ENCODE data around the gene PHF2.

Gene PHF2

DNA sequence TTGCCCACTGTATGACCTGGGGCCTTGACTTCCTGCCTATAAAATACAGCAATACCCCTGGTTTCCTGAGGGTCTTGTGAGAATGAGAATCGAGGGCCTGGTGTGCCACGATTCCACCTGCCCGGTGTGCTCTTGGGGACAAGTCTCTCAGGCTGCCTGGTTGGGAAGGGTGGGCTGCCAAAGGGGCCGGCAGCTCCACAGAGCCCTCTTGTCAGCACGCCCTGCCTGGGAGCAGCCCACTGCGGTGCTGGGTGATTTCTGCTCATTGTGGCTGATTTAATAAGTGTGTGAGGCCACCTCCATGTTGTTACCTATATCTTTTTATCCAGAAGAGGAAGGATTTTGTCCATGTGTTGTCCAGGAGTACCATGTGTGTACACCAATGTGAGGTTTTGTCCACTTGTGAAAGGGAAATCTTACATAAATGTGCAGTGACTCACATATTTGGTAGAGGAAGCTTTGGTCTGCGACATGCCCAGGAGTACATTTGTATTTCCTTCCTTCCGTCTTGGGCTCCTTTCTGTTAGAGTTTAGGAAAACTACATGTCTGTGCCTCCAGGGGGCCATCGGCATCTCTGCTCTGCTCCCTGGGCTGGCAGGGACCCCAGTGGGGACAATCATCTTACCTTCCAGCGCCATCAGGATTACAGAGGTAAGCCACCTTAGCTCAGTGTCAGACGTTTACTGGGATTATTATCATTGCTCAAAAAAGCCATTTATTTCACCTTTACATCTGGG lies 108.6 kb downstream of the PHF2 start:
- Mint-ChIP-seq H3K9me3 (no peaks in the 10 kb centered on the region), H3K36me3 (no peaks in the 10 kb centered on the region)

DNA sequence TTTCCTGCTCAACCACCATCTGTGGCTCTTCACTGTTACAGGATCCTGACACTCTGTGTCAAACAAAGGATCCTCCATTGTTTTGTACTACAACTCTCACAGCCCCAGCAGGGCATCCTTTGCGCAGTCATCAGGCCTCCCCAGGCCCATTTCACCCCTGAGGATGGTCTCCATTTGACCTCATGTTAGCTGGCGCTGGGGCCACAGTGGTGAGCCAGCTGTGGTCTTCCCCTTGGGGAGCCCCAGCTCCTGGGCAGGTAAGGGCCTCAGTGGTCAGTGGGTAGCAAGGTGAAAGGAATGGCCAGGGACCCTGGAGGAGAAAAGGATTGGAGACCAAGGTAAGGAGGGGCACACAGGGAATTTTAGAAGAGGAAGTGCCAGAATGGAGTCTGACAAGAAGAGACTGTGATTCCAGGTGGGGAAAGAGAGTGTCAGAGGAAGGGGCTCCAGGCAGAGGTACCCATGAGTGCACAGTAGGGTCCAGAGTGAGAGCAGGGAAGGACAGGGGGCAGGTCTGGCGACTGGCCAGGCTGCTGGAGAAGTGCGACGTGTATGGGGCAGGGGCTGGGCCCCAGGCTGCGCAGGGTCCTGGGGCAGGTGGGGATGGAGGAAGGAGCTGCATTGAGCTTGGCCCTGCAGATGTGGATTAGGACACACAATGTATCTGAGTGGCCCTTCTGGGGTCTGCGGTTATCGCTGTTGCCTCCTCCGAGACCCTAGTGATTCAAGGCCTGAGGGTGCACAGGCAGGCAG lies 109.9 kb downstream of the PHF2 start:
- no peaks in the 10 kb centered on the region for H3K4me1 Mint-ChIP-seq

More for the DNA sequence above, 108.6 kb downstream of the PHF2 start:
- Mint-ChIP-seq H3K27ac (no peak overlapping the region), H3K4me1 (no peaks in the 10 kb centered on the region), H3K27me3 (peaks cover 2% of the 10 kb centered on the region), H3K4me3 (no peak overlapping the region)

GRCh38 chr9:93686880-93687236 lies 110.5 kb downstream of the PHF2 start:
- Mint-ChIP-seq H3K36me3 (peaks cover 3% of the 10 kb centered on the region), H3K4me3 (no peak overlapping the region), H3K9me3 (peaks cover 12% of the 10 kb centered on the region), H3K27ac (no peak overlapping the region), H3K4me1 (no peaks in the 10 kb centered on the region), H3K27me3 (peaks cover 7% of the 10 kb centered on the region)

More for the DNA sequence above, 109.9 kb downstream of the PHF2 start:
- H3K9me3 Mint-ChIP-seq, result peaks cover 11% of the 10 kb centered on the region
- H3K27ac Mint-ChIP-seq, result no peak overlapping the region
- no peak overlapping the region for H3K4me3 Mint-ChIP-seq
- H3K36me3 Mint-ChIP-seq, result peaks cover 3% of the 10 kb centered on the region
- peaks cover 6% of the 10 kb centered on the region for H3K27me3 Mint-ChIP-seq

DNA sequence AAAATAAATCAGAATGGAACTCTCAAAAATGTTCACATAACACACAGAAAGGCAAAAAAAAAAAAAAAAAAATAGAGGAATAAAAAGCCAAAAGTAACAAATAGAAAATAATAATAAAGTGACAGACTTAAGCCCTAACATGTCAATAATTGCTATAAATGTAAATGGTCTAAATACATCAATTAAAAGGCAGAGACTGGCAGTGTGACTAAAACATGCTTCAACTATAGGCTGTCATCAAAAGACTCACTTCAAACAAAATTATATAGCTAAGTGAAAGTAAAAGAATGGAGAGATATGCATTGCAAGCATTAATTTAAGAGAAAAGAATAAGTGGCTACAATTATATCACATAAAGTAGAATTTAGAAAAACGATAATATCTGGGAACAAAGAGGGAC lies 114.2 kb downstream of the PHF2 start:
- Mint-ChIP-seq H3K4me3 (no peak overlapping the region), H3K4me1 (no peaks in the 10 kb centered on the region), H3K9me3 (peaks cover 12% of the 10 kb centered on the region), H3K36me3 (peaks cover 3% of the 10 kb centered on the region), H3K27me3 (peaks cover 16% of the 10 kb centered on the region), H3K27ac (no peak overlapping the region)

GRCh38 chr9:93693129-93693528 lies 116.7 kb downstream of the PHF2 start:
- Mint-ChIP-seq H3K36me3 (peaks cover 3% of the 10 kb centered on the region), H3K4me1 (no peaks in the 10 kb centered on the region), H3K27ac (no peak overlapping the region), H3K27me3 (peaks cover 13% of the 10 kb centered on the region), H3K9me3 (peaks cover 12% of the 10 kb centered on the region), H3K4me3 (no peak overlapping the region)

GRCh38 chr9:93697352-93698139 lies 121.2 kb downstream of the PHF2 start:
- peaks cover 6% of the 10 kb centered on the region for H3K27me3 Mint-ChIP-seq
- no peak overlapping the region for H3K27ac Mint-ChIP-seq
- no peaks in the 10 kb centered on the region for H3K9me3 Mint-ChIP-seq
- no peak overlapping the region for H3K4me3 Mint-ChIP-seq
- no peaks in the 10 kb centered on the region for H3K36me3 Mint-ChIP-seq
- H3K4me1 Mint-ChIP-seq, result no peaks in the 10 kb centered on the region

DNA sequence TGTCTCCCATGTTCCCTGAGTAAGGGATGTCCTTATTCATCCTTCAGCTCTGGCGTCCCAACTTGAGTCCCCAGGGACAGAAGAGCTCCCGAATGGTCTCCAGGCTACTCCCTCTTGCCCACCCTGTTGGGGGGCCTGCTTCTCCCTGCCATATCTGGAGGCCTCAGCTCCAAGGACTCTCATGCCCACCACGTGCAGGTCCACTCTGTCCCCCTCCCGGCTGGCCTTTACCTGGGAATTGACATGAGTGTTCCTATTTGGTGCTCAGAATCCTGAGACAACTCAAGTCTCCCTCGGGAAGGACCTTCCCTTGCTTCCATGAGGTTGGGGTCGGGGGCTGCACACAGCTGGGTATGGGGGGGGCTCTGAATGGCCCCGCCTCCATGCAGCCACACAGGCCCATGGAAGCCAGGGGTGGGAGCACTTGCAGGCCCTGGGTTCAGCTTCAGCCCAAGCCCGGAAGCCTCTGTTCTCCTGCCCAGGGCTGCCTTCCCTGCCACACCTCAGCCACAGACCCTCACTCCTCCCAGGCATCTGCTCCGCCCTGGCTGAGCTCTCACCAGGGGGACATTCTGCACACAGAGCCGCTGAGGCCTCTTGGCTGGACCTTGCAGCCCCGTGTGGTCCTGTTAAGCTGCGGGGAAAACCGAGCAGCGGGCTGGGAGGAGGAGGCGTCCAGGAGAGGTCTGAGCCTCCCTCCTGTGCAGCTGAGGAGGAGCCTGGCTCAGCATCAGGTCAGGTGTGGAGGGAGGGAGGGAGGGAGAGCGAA lies 121.9 kb downstream of the PHF2 start:
- Mint-ChIP-seq H3K9me3 (peaks cover 5% of the 10 kb centered on the region), H3K27ac (no peak overlapping the region), H3K36me3 (no peaks in the 10 kb centered on the region), H3K4me1 (no peaks in the 10 kb centered on the region), H3K4me3 (no peak overlapping the region), H3K27me3 (peaks cover 4% of the 10 kb centered on the region)

- Mint-ChIP-seq H3K27ac (no peak overlapping the region), H3K27me3 (no peaks in the 10 kb centered on the region), H3K9me3 (peaks cover 12% of the 10 kb centered on the region), H3K4me3 (no peak overlapping the region), H3K36me3 (peaks cover 3% of the 10 kb centered on the region), H3K4me1 (no peaks in the 10 kb centered on the region)
These were observed 123.3 kb downstream of the PHF2 start for GRCh38 chr9:93699650-93700049.

DNA sequence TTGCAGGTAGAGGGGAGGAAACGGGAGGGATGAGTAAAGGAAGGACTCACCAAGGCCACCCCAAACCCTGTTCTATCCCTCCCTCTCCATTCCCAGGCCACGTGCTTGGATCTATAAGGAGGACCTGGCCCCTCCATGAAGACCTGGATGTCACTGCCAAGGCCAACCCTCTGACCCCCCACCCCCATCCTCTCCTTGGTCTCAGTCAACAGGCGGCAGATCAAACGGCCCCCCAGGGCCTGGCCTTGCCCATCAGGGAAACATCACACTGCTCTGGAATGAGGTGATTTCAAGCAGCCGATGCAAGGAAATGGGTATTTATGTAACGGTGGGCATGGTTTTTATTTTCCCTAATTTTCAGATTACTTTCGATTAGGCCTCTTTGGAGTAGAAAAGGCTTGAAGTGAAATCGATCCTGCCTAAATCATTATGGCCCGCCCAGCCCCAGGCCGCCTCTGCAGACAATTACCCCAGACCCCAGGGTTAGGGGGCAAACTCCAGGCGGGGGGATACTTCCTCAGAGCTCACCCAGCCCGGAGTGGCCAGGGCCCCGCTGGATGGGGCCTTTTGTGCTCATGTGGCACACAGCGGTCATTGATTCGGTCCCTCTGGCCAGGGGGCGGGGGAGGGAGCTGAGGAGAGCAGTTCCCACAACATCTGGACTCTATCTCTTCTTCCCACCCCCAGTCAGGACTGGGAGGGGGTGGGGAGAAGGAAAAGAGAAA lies 125.3 kb downstream of the PHF2 start:
- peaks cover 1% of the 10 kb centered on the region for H3K27me3 Mint-ChIP-seq
- peaks cover 12% of the 10 kb centered on the region for H3K9me3 Mint-ChIP-seq
- no peak overlapping the region for H3K4me3 Mint-ChIP-seq
- peaks cover 3% of the 10 kb centered on the region for H3K36me3 Mint-ChIP-seq
- H3K27ac Mint-ChIP-seq, result no peak overlapping the region
- no peaks in the 10 kb centered on the region for H3K4me1 Mint-ChIP-seq

- Mint-ChIP-seq H3K4me3 (no peak overlapping the region), H3K4me1 (no peaks in the 10 kb centered on the region), H3K27me3 (peaks cover 1% of the 10 kb centered on the region), H3K36me3 (peaks cover 3% of the 10 kb centered on the region), H3K9me3 (peaks cover 12% of the 10 kb centered on the region), H3K27ac (no peak overlapping the region)
These were observed 125.9 kb downstream of the PHF2 start for GRCh38 chr9:93702261-93702660.

DNA sequence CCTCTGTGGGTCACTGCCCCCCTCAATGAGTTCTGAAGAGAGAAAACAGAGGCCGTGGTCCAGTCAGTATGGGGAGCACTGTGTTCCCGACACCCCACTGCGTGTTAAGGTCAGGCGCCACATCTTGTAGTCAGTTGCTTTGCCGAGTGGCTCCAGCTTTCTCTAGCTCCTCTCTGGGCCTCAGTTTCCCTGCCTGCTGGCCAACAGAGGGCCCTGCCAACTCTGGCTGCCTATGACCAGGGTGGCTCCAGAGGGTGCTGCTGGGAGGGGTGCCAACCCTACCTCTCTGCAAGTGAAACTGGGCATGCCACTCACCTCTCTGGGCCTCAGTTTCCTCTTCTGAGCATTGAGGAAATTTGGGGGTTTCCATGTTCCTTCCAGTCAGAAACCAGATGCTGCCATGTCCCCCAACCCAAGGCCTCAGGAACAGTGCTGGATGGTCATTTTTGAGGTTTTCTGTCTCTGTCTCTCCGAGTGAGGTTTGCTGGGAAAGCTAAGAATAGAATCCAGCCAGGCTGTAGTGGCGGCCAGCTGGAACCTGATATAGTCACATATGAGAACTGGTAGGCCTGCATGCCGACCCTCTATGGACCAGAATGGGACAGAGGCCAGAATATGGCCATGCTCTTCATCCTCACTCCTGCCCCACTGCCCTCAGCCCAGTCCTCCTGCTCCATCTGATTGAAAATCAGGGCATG lies 132.1 kb downstream of the PHF2 start:
- peaks cover 2% of the 10 kb centered on the region for H3K27me3 Mint-ChIP-seq
- H3K27ac Mint-ChIP-seq, result no peak overlapping the region
- peaks cover 3% of the 10 kb centered on the region for H3K36me3 Mint-ChIP-seq
- no peaks in the 10 kb centered on the region for H3K4me1 Mint-ChIP-seq
- no peak overlapping the region for H3K4me3 Mint-ChIP-seq
- peaks cover 7% of the 10 kb centered on the region for H3K9me3 Mint-ChIP-seq

DNA sequence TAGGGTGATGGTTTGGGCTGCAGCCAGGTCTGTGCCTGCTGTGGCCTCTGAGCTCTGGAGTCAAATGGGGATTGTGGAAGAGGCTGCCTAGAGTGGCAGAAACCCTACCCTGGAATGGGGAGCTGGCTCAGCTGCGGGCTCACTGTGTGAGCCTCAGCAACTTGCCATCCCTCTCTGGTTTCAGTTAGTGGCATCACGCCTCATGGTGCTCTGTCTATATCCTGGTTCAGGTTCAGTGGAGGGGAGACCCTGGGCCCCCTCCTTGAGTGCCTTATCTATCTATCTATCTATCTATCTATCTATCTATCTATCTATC lies 132.6 kb downstream of the PHF2 start:
- H3K9me3 Mint-ChIP-seq, result peaks cover 5% of the 10 kb centered on the region
- no peaks in the 10 kb centered on the region for H3K4me1 Mint-ChIP-seq
- H3K36me3 Mint-ChIP-seq, result peaks cover 3% of the 10 kb centered on the region
- H3K27me3 Mint-ChIP-seq, result peaks cover 4% of the 10 kb centered on the region
- no peak overlapping the region for H3K27ac Mint-ChIP-seq
- no peak overlapping the region for H3K4me3 Mint-ChIP-seq

GRCh38 chr9:93709600-93710369 lies 133.4 kb downstream of the PHF2 start:
- Mint-ChIP-seq H3K4me3 (no peak overlapping the region), H3K36me3 (no peaks in the 10 kb centered on the region), H3K27me3 (peaks cover 6% of the 10 kb centered on the region), H3K4me1 (no peaks in the 10 kb centered on the region), H3K9me3 (no peaks in the 10 kb centered on the region), H3K27ac (no peak overlapping the region)

GRCh38 chr9:93710370-93710723 lies 134.0 kb downstream of the PHF2 start:
- Mint-ChIP-seq H3K27me3 (peaks cover 6% of the 10 kb centered on the region), H3K9me3 (no peaks in the 10 kb centered on the region), H3K4me1 (no peaks in the 10 kb centered on the region), H3K4me3 (no peak overlapping the region), H3K27ac (no peak overlapping the region), H3K36me3 (no peaks in the 10 kb centered on the region)
